GM12878 (cell line): ENCODE measurements around the gene FBXL17.

ENCODE experiments used
- BMI1 ChIP-seq: fragments of 450-650 bp; IDR thresholded peaks from 2 replicates; pipeline ENCODE4 v1.6.1; 2016; ENCODE audit warnings: mild to moderate bottlenecking, moderate library complexity, borderline replicate concordance
- CTCF ChIP-seq, 3 experiments: IDR thresholded peaks in 2 of 3; conservative IDR thresholded peaks in 1 of 3; 2 replicates each; pipeline ENCODE4 v1.5.1; 2011; ENCODE audit warnings: low read depth in 3 of 3, low read length in 3 of 3, mild to moderate bottlenecking in 3 of 3, control low read depth in 2 of 3, moderate library complexity in 2 of 3, inconsistent platforms in 1 of 3, mixed read lengths in 1 of 3; ENCODE audit not compliant: control insufficient read depth in 2 of 3, insufficient read depth in 1 of 3; ENCODE audit errors: extremely low read depth in 1 of 3
- EGR1 ChIP-seq, 2 experiments: IDR thresholded peaks; 1 replicate in 1 of 2; 2 replicates in 1 of 2; pipeline ENCODE4 v1.6.1; 2011 to 2012; ENCODE audit warnings: low read depth in 2 of 2, low read length in 2 of 2, borderline replicate concordance in 1 of 2, mild to moderate bottlenecking in 1 of 2, moderate library complexity in 1 of 2
- ETV6 ChIP-seq, 2 experiments: fragments of 450-650 bp in 1 of 2; IDR thresholded peaks in 1 of 2; conservative IDR thresholded peaks in 1 of 2; 2 replicates each; pipeline ENCODE4 v1.6.1; 2014; ENCODE audit warnings: antibody characterized with exemption in 1 of 2, borderline replicate concordance in 1 of 2, low read depth in 1 of 2, mild to moderate bottlenecking in 1 of 2, moderate library complexity in 1 of 2
- HDAC2 ChIP-seq: fragments of 200-600 bp; sonication (generic); IDR thresholded peaks from 2 replicates; pipeline ENCODE4 v1.6.1; 2017
- KLF5 ChIP-seq: fragments of 450-650 bp; IDR thresholded peaks from 2 replicates; pipeline ENCODE4 v1.6.1; 2014; ENCODE audit warnings: mild to moderate bottlenecking; ENCODE audit not compliant: partially characterized antibody
- MAX ChIP-seq: IDR thresholded peaks from 2 replicates; pipeline ENCODE4 v1.6.1; 2012; ENCODE audit warnings: low read depth, low read length, improper control_type of control experiment
- POLR2AphosphoS5 ChIP-seq: IDR thresholded peaks from 2 replicates; pipeline ENCODE4 v1.6.1; 2011; ENCODE audit warnings: mild to moderate bottlenecking, low read length, inconsistent platforms
- REST ChIP-seq: IDR thresholded peaks from 2 replicates; pipeline ENCODE4 v1.6.1; 2012; ENCODE audit warnings: mild to moderate bottlenecking, low read depth, low read length
- RFX5 ChIP-seq: IDR thresholded peaks from 2 replicates; pipeline ENCODE4 v1.6.1; 2011; ENCODE audit warnings: low read depth, low read length, improper control_type of control experiment
- TCF12 ChIP-seq: IDR thresholded peaks from 2 replicates; pipeline ENCODE4 v1.6.1; 2011; ENCODE audit warnings: low read depth, mild to moderate bottlenecking, low read length
- USF2 ChIP-seq: IDR thresholded peaks from 2 replicates; pipeline ENCODE4 v1.6.1; 2011; ENCODE audit warnings: low read depth, low read length, improper control_type of control experiment, borderline replicate concordance

GRCh38 chr5:108371263-108371662 lies 10.6 kb downstream of the FBXL17 start:
- TF ChIP-seq EGR1 (IDR thresholded peaks at IDR 0.05; ENCODE audit: borderline replicate concordance in 1 of 2, low read depth in 2 of 2, low read length in 2 of 2) (no peak), KLF5 (no peak), CTCF (IDR thresholded peaks at IDR 0.05 in 2 of 3, conservative IDR thresholded peaks at IDR 0.05 in 1 of 3; ENCODE audit: control insufficient read depth in 2 of 3, extremely low read depth in 1 of 3, insufficient read depth in 1 of 3, low read depth in 3 of 3, low read length in 3 of 3) (no peak), ETV6 (conservative IDR thresholded peaks at IDR 0.05 in 1 of 2, IDR thresholded peaks at IDR 0.05 in 1 of 2; ENCODE audit: borderline replicate concordance in 1 of 2, low read depth in 1 of 2) (no peak), MAX (no peak), USF2 (no peak), BMI1 (no peak), POLR2AphosphoS5 (no peak), RFX5 (no peak), HDAC2 (no peak), TCF12 (no peak), REST (no peak)
